HTR-8/SVneo (cell line): Measurements from ENCODE around the gene RHOU.

Experiments
- DNase-seq: peaks from one replicate; pipeline ENCODE4 v3.0.0; 2011; ENCODE audit warnings: low spot score, mixed read lengths; ENCODE audit not compliant: insufficient read length
- FAIRE-seq: peaks from 2 replicates; lab custom pipeline; 2011; peaks lifted over from hg19 to GRCh38; lab: Jason Lieb, UNC

Gene RHOU

DNA sequence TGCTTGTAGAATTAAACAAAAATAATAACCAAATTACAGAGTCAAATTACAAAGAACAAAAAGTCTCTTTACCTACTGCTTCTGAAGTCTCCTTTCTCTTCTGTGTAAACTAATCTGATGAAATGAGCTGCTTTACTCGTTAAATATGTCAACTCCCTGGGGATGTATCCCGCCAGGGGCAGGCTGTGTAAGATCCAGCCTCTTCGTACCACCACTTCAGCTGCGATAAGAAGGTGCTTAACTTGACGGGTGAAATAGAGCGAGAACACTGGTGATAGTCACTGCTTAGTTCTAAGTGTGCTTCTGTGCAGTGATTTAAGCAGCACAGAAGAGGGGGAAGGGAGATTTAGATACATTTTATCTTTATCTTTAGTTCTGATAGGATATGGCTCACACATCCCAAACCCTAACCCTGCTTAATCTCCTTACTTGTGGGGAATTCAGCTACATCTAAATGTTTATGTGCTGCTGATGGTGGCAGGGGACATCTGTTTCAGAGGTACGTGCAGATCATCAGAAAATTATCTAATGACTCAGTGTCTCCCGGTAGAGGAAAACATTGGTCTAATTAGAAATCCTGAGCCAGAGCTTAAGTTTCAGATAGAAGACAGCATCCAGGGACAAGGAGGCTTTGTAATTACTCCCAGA is 46.0 kb downstream of the RHOU start:
- peak; percentile 24 for DNase-seq
- FAIRE-seq, result no peak

DNA sequence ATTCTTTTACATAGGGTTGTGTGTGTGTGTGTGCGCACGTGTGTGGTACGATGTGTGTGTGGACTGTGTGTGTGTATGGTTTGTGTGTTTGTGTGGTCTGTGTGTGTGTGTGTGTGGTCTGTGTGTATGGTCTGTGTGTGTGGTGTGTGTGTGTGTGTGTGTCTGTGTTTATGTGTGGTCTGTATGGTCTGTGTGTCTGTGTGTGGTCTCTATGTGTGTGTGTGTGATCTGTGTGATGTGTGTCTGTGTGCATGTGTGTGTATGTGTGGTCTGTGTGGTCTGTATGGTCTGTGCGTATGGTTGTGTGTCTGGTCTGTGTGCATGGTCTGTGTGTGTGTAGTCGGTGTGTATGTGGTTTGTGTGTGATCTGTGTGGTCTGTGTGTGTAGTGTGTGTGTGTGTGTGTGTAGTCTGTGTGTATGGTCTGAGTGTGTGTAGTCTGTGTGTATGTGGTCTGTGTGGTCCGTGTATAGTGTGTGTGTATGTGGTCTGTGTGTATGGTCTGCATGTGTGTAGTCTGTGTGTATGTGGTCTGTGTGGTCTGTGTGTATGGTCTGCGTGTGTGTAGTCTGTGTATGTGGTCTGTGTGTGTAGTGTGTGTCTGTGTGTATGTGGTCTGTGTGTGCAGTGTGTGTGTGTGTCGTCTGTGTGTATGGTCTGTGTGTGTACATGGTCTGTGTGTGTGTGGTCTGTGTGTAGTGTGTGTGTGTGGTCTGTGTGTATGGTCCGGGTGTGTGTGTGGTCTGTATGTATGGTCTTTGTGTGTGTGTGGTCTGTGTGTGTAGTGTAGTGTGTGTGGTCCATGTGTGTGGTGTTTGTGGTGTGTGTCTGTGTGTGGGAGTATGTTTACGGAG is 46.8 kb downstream of the RHOU start:
- DNase-seq (no peak), FAIRE-seq (peak; percentile 98)

DNA sequence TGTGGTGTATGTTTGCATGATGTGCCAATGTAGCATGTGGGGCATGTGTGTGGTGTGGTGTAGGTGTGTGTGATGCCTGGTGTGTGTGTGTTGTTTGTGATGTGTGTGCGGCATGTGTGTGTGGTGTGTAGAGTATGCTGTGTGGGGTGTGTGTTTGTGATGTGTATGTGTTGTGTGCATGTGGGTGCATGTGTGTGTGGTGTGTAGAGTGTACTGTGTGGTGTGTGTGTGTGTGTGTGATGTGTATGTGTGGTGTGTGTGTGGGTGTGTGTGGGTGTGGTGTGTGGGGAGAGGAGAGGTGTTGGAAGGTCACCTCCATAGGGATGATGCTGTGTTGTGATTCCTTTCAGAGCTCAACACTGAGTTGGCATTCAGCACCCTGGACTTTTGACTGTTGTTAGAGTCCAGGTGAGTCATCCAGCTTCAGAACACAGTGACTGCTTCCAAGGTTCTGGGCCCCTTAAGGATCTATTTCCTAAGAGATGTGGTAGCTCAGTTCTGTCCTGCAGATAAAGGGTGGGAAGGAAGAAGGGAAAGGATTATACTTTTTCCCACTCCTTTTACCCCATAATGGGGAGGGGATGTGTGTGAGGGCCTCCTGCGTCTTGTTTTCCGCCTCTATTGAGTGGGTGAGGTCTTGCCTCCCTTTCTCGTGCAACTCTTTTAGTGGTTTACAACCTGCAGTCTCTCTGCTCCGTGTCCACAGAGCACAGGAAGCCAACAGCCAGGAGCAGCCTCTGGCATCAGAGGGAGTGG is 47.6 kb downstream of the RHOU start:
- FAIRE-seq (no peak), DNase-seq (peak; percentile 26)

DNA sequence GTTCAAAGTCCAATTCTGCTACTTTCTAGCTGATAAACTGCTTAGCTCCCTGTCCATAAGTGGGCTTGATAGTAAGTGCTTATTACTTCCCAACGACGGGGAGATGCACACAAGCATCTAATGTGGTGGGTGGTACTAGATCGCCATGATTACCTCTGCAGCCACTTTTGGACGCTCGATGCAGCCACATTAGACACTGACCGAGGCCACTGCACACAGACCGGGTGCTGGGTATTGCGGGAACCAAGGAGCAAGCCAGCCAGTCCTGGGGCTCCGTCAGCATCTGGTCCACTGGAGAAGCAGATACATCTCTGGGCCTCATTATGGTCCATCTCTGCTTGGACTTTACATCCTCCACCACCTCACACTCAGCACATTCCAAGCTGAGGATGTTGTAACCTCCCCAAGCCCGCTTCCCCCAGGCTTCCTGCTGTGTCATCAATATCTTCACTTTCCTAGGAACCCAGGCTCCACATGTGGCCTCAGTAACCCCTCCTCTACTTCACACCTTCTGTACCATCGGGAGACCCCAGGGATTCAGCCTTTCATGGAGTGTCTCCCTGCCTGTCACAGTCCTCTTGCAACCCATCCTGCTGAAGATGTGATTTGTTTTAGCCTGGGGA is 48.2 kb downstream of the RHOU start:
- DNase-seq, result no peak

DNA sequence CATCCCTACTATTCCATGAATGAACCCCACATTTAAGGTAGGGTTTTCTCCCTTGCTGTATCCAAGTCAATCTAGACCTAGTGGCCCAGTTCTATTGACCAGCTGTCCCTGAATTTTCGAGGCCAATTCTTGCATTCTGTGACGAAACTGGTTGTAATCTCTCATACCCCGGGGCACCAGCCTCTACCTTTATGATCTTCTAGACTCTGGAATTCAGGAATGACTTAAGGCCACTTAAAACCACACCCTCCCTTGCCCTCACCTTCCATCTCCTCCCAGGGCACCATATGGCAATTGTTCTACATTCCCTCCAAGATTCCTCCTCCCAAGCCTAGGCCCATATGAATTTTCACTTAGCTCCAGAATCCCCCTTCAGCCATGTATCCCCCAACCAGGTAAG is 48.9 kb downstream of the RHOU start:
- DNase-seq (no peak), FAIRE-seq (no peak)

More for the DNA sequence above, 48.2 kb downstream of the RHOU start:
- no peak for FAIRE-seq

DNA sequence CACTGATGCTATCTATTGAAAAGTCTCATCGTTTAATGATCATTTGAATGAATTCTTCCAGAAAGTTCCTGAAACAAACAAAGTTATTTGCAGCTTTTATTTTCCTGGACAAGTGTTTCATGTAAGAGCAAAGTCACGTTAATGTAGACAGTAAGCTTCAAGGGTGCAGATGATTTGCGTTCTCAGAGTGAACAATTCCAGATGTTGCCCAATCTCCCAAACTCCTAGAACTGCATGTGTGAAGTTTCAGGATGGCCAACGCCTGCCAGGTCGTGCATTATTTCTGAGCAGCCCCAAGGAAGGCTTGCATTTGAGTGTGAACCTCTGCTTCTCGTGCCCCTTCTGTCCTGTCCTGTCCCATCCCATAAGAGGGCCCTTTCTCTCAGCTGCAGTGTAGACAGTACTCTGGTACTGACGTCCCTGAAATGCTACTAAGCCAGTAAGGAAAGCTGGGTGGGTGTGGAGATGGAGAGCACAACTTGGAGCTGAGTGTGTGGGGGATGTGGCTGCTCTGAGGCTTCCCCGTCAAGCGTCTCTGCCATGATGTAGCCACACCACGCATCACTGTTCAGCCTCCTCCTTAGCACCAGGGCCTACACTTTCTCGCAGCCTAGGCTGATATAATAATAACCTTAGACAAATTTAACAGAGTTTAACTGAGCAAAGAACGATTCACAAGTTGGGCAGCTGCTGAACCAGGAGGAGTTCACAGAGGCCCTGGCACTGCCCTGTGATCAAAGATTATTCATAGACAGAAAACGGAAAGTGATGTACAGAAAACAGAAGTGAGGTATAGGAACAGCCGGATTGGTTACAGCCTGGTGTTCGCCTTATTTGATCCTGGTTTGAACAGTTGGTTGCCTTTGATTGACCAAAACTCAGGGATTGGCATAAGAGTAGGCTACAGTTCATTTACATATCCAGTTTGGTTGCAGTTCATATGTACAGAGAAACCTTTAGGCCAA is 50.4 kb downstream of the RHOU start:
- FAIRE-seq (no peak), DNase-seq (no peak)

DNA sequence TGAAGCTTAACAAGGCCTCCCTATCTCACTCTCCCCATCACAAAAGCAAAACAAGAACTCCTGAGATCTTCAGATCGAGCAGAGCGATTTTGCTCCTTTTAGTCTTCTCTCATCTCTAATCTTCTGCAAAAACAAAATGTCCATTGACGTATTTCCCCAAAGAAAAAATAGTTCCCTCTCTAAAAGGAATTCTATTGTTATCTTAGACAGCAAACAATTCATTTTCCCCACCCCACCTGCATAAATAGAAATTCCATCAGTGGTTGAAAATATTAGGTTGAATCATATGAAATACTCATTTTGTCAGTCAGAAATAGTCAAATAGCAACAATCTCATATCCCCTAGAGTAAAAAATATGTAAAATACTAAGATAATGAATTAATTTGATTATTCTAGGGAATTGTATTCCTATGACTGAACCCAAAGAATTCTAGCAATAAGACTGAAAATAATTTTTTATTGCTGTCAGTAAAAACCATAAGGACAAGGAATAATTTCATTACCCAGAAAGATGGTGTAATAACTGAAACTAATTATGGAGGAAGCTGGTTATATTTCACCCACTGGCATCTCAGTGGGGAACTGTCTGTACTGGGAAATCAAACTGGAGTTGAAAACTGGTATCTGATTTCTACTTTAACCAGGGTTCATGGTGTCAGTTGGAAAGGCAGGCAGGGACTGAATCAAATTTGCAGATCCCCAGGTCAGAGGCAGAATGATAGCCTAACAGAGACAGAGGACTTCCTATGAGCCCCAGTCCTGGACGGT is 51.3 kb downstream of the RHOU start:
- DNase-seq (no peak), FAIRE-seq (no peak)

DNA sequence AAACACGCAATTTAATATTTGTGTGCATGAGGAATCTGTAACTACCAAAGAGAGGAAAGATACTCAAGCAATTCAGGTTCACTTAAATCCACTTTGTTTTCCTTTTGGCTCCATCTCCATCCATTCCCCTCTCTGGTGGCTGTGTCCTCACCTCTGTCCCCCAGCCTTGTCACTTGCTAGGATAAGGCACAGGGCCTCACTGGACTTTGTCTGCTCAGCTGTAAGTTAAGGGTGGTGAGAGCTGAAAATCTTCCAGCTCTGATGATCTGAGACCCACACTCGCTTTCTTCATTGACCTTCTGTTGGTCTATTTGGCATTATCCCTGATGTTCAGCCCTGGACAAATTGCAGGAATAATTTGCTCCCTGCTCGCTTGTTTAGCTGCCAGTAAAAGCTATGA is 56.5 kb downstream of the RHOU start:
- DNase-seq (no peak), FAIRE-seq (no peak)

DNA sequence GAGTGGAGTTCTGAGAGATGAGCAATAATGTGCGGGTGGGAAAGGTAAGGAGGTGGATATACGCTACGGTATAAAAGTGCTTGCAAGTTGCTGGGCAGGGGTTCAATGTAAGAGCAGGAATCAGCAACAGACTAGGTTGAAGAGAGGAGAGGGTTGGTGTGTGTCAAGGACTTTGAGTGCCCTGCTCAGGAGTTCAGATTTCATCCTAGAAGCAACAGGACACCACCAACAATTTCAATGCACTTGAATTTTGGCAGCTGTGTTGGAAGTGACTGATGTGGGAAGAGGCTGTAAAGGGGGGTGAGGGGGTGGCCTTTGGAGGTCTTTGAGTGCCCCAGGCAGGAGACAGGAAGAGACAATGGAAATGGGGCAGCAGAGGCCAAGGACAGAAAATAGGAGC is 57.3 kb downstream of the RHOU start:
- no peak for FAIRE-seq
- DNase-seq, result no peak

DNA sequence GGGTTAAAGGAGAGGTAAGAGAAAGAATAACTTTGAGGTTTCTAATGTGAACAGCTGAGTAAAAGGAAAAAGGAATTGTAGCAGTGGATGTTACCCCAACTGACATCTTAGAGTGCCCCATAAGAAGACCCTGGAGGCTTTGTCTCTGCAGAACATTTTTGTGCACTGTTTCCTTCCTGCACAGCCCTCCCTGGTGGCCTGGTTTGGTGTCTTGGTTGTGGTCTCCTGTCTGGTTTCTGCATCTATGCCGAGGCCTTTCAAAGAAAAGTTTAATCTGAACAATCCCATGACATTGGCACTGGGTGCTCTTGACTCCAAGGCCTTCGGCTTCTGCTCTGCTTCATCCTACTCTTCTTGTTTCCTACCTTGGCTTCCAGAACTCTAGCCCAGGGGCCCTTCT is 57.8 kb downstream of the RHOU start:
- no peak for FAIRE-seq
- DNase-seq, result no peak

DNA sequence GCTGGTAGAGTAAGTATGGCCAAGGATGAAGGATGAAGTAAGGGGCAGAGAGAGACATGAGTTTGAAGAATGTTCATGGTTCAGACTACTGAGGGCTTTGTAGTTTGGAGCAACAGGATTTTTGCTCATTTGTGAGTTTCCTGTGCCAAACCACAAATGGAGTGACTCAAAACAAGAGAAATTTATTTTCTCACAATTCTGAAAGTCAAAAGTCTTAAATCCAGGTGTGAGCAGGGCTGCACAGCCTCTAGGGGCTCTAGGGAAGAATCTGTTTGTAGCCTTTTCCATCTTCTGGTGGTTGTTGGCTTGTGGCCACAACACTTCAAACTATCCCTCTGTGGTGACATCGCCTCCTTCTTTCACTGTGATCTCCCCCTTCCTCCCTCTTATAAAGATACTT is 58.9 kb downstream of the RHOU start:
- DNase-seq (no peak), FAIRE-seq (no peak)

DNA sequence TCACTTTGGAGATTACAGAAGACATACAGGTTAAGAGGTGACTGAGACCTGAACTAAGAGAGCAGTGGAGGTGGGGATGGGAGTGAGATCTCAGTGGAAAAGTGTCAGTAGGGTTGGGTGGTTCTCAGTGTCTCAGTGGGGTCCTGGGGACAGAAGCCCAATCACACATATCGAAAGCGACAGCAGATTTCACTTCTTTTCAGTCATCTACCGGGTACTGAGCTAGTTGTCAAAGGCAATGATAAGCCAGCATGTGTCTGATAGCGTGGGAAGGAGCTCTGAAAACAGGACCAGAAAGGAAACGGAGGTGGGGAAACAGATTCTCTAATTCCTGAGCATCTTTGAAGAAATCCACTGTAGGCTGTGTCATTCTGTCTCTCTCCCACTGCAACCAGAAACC is 59.5 kb downstream of the RHOU start:
- DNase-seq, result no peak
- FAIRE-seq, result no peak

DNA sequence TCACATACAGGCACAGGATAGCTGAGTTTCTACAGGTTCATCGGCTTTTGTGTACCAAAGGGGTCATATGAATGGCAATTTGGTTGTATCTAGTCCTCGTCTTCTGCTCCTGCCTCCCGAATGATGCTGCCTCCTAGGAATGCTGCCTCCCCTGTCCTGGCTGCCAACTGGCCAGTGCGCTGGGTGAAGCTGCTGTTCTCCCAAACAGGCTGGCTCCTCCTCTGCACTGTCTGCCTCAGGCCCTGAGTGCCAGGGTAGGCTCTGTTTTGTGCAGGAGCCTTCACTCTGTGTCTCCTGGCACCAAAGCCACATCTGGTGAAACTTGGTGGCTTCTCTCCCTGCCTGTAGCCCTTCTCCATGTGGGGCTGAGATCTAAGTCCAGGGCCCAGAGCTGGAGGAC is 60.3 kb downstream of the RHOU start:
- no peak for FAIRE-seq
- no peak for DNase-seq
